Stomach (tissue), 9 donors: ENCODE data around the gene RRBP1. TPM values are rescaled to one million over a fixed set of nuclear protein-coding genes. Genes with fewer than 3 reads are reported as not detected.

ENCODE experiments used
- DNase-seq, 2 donors: peaks; one replicate each; pipeline versions ENCODE4 v3.0.0 to v3.0.0-alpha.2; 2013 to 2019
- H3K27ac ChIP-seq, 5 donors: fragments of 200-600 bp in 4 of 5; sonication (generic) in 4 of 5; one replicate each; pipeline ENCODE4 v1.5.1; 2013 to 2019; ENCODE audit warnings: mild to moderate bottlenecking in 1 of 5, moderate library complexity in 1 of 5
- H3K27me3 ChIP-seq, 3 donors: fragments of 200-600 bp; sonication (generic); one replicate each; pipeline ENCODE4 v1.5.1; 2017 to 2019; ENCODE audit warnings: mixed run types in 1 of 3
- H3K36me3 ChIP-seq, 4 donors: fragments of 200-600 bp; sonication (generic); 1 replicate in 3 of 4; 2 replicates in 1 of 4; pipeline ENCODE4 v1.5.1; 2016 to 2019
- H3K4me1 ChIP-seq, 4 donors: fragments of 200-600 bp; sonication (generic); one replicate each; pipeline ENCODE4 v1.5.1; 2016 to 2019
- H3K4me3 ChIP-seq, 4 donors: fragments of 200-600 bp; sonication (generic) in 3 of 4; one replicate each; pipeline ENCODE4 v1.5.1; 2016 to 2019; ENCODE audit warnings: mild to moderate bottlenecking in 1 of 4
- H3K9me3 ChIP-seq, 4 donors: fragments of 200-600 bp; sonication (generic); one replicate each; pipeline ENCODE4 v1.5.1; 2016 to 2019
- EP300 ChIP-seq: sonication (generic); formaldehyde crosslinking; IDR thresholded peaks from one replicate; pipeline ENCODE4 v1.6.1; 2017; ENCODE audit warnings: antibody characterized with exemption
- POLR2A ChIP-seq, 4 donors: fragments of 450-650 bp; IDR thresholded peaks; one replicate each; pipeline ENCODE4 v1.6.1; 2016; ENCODE audit warnings: antibody characterized with exemption in 4 of 4, control low read depth in 2 of 4, mild to moderate bottlenecking in 1 of 4, moderate library complexity in 1 of 4
- POLR2AphosphoS5 ChIP-seq, 3 donors: sonication (generic); formaldehyde crosslinking; IDR thresholded peaks; one replicate each; pipeline ENCODE4 v1.6.1; 2016; ENCODE audit warnings: antibody characterized with exemption in 3 of 3
- WGBS, 5 donors: extraction: QIAGEN DNeasy Blood & Tissue Kit in 3 of 5; methylation state at CpG; one replicate each; pipeline versions ENCODE4 v1.1.5 to v1.1.7; 2013 to 2018; 5-methylcytosine and 5-hydroxymethylcytosine counted together
- intact Hi-C: fragments of 100-400 bp; cut with DNase I; formaldehyde crosslinking; loops from one replicate; pipeline ENCODE4 v1.15.1; 2023; ENCODE audit warnings: low total_unique reads
- polyA plus RNA-seq, 3 donors: library from polyadenylated mRNA; stranded (reverse); fragments of 200-250 nt; gene quantifications; one replicate each; pipeline ENCODE4 v1.2.3, GENCODE V29; 2013
- total RNA-seq, 5 donors: library from RNA; depleted of rRNA; stranded (reverse); fragments of >200 nt; gene quantifications; one replicate each; pipeline versions ENCODE4 v1.1.0 to v1.2.3, GENCODE V29; 2014 to 2016
- TF ChIP-seq, protein P1 (sequence below), 7 experiments: fragments of 450-650 bp in 4 of 7; fragments of 200-600 bp in 3 of 7; sonication (generic) in 3 of 7; IDR thresholded peaks; one replicate each; pipeline ENCODE4 v1.5.1; 2016 to 2019; ENCODE audit warnings: antibody characterized with exemption in 7 of 7, control low read depth in 2 of 7, mild to moderate bottlenecking in 1 of 7
- donor health status: healthy with polysubstance abuse.
- donor health status: Bipolar disorder and iron deficiency.
- donor health status: healthy.

The RRBP1 gene
- total and polyA plus RNA-seq, 8 donors: 34.4 to 456 (median 132) TPM

- Histone ChIP-seq H3K27ac (no peak overlapping the region), H3K9me3 (no peaks in the 10 kb centered on the region), H3K4me1 (peaks cover 14 to 43% (median 25%) of the 10 kb centered on the region in 4 donors), H3K36me3 (no peaks in the 10 kb centered on the region), H3K4me3 (no peak overlapping the region), H3K27me3 (no peaks in the 10 kb centered on the region)
- WGBS, 5 donors: 62 to 88% (median 77%) methylated on average over 4 of the region's 4 CpGs
- intact Hi-C loops: no loop called here
- DNase-seq: no peak
- TF ChIP-seq EP300 (no peak), POLR2AphosphoS5 (IDR thresholded peaks at IDR 0.05) (no peak), POLR2A (IDR thresholded peaks at IDR 0.05) (no peak)
- TF ChIP-seq, protein P1, sequence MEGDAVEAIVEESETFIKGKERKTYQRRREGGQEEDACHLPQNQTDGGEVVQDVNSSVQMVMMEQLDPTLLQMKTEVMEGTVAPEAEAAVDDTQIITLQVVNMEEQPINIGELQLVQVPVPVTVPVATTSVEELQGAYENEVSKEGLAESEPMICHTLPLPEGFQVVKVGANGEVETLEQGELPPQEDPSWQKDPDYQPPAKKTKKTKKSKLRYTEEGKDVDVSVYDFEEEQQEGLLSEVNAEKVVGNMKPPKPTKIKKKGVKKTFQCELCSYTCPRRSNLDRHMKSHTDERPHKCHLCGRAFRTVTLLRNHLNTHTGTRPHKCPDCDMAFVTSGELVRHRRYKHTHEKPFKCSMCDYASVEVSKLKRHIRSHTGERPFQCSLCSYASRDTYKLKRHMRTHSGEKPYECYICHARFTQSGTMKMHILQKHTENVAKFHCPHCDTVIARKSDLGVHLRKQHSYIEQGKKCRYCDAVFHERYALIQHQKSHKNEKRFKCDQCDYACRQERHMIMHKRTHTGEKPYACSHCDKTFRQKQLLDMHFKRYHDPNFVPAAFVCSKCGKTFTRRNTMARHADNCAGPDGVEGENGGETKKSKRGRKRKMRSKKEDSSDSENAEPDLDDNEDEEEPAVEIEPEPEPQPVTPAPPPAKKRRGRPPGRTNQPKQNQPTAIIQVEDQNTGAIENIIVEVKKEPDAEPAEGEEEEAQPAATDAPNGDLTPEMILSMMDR (IDR thresholded peaks at IDR 0.05): no peak
Observed at GRCh38 chr20:17712201-17712600, 30.2 kb upstream of the RRBP1 start.

GRCh38 chr20:17711267-17711627 is 29.2 kb upstream of the RRBP1 start:
- Histone ChIP-seq H3K9me3 (no peaks in the 10 kb centered on the region), H3K36me3 (no peaks in the 10 kb centered on the region), H3K4me3 (no peak overlapping the region), H3K4me1 (peaks cover 14 to 43% (median 25%) of the 10 kb centered on the region in 4 donors), H3K27me3 (no peaks in the 10 kb centered on the region), H3K27ac (peak overlapping the region in 1 of 5 donors; percentile 2)
- no peak for DNase-seq
- TF ChIP-seq POLR2A (IDR thresholded peaks at IDR 0.05) (no peak), EP300 (no peak), POLR2AphosphoS5 (IDR thresholded peaks at IDR 0.05) (no peak)
- TF ChIP-seq, protein P1 (IDR thresholded peaks at IDR 0.05): no peak
- 83 to 88% (median 87%) methylated on average over 4 to 5 of the region's 5 CpGs for WGBS, 5 donors
- intact Hi-C loops: no loop called here

GRCh38 chr20:17710379-17711266 is 28.6 kb upstream of the RRBP1 start:
- TF ChIP-seq EP300 (no peak), POLR2AphosphoS5 (IDR thresholded peaks at IDR 0.05) (no peak), POLR2A (IDR thresholded peaks at IDR 0.05) (no peak)
- no peaks in the 10 kb centered on the region for H3K36me3 ChIP-seq
- intact Hi-C loops: no loop called here
- H3K27ac ChIP-seq: peak overlapping the region in 1 of 5 donors; percentile 2
- peaks cover 14 to 43% (median 25%) of the 10 kb centered on the region in 4 donors for H3K4me1 ChIP-seq
- H3K27me3 ChIP-seq: no peaks in the 10 kb centered on the region
- peak in 1 of 2 donors; percentile 72 for DNase-seq
- no peak overlapping the region for H3K4me3 ChIP-seq
- H3K9me3 ChIP-seq: no peaks in the 10 kb centered on the region
- WGBS, 5 donors: 50 to 58% (median 53%) methylated on average over 21 of the region's 21 CpGs

DNA sequence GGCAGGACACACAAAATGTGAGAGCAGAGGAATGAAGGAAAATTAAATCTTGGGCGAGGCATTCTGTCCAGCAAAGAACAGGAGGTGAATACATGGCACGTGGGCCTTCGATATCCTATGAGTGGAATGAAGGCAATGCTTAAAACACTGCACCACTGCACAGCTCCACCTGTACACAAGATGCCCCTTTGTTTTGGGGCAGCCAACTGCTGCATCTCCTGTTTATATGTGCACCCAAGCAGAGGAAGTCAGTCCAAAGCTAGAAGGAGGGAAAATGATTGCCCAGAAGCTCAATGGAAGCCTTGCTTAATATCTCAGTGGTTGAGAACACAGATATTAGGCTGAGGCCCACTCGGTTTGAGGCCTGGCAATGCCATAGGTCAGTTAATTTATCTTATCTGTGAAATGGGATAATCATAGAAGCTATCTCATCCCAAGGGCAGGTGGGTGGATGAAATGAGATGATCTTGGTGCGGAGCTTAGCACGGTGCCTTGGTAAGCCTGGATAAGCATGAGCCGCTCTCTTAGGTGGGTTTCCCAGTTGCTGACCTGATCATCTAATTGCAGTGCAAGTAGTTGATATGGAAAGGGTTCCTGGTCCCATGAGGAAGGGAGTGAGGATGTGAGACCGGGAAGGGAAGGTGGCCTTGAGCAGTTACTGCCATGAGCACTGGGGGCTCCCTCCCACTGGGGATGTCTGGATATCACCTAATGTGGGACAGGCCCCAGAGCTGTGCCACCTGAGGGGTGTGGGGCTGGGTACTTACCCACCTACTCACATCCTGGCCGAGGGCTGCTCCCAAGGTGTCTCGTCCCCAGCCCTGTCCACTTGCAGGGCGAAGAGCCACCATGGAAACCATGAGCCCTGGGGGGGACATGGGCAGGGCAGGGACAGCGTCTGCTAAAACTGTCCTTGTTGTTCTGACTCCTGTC is 27.6 kb upstream of the RRBP1 start:
- WGBS, 5 donors: 83 to 90% (median 84%) methylated on average over 9 to 12 of the region's 12 CpGs
- TF ChIP-seq POLR2A (IDR thresholded peaks at IDR 0.05) (no peak), EP300 (no peak), POLR2AphosphoS5 (IDR thresholded peaks at IDR 0.05) (no peak)
- TF ChIP-seq, protein P1 (IDR thresholded peaks at IDR 0.05): no peak
- H3K27me3 ChIP-seq: no peaks in the 10 kb centered on the region
- H3K27ac ChIP-seq: no peak overlapping the region
- H3K36me3 ChIP-seq: no peaks in the 10 kb centered on the region
- intact Hi-C loops: no loop called here
- H3K4me1 ChIP-seq: peaks cover 14 to 43% (median 23%) of the 10 kb centered on the region in 4 donors
- no peak for DNase-seq
- H3K4me3 ChIP-seq: no peak overlapping the region
- H3K9me3 ChIP-seq: no peaks in the 10 kb centered on the region
